ENCODE measurements around the gene HIP1R. TPM values are rescaled to one million over a fixed set of nuclear protein-coding genes. Genes with fewer than 3 reads are reported as not detected.

The HIP1R gene
- total and polyA plus RNA-seq, 5 donors = 25.0 to 48.7 (median 34.9) TPM

GRCh38 chr12:122878780-122879612 lies 43.7 kb downstream of the HIP1R start:
- WGBS = 78% methylated on average over 17 of the region's 17 CpGs
- Histone ChIP-seq H3K27ac (ENCODE audit: low read length) (no peak overlapping the region), H3K9me3 (ENCODE audit: control insufficient read depth, low read length) (no peaks in the 10 kb centered on the region), H3K27me3 (ENCODE audit: control insufficient read depth, insufficient read depth) (no peaks in the 10 kb centered on the region), H3K4me1 (ENCODE audit: control insufficient read depth, insufficient read depth, low read length) (peaks cover 28% of the 10 kb centered on the region), H3K4me3 (ENCODE audit: low read length) (no peak overlapping the region)
- intact Hi-C loops (cut with DNase I) = no loop called here
- ATAC-seq = no peak
- DNase-seq = no peak

- peak overlapping the region; percentile 55 for H3K27ac ChIP-seq (ENCODE audit: low read length)
- DNase-seq (no peak), ATAC-seq (peak in 1 of 2 donors; percentile 33)
- WGBS = 40% methylated on average over 10 of the region's 10 CpGs
- peaks cover 24% of the 10 kb centered on the region for H3K4me1 ChIP-seq (ENCODE audit: control insufficient read depth, insufficient read depth, low read length)
- no peak overlapping the region for H3K4me3 ChIP-seq (ENCODE audit: low read length)
- H3K9me3 ChIP-seq (ENCODE audit: control insufficient read depth, low read length) = no peaks in the 10 kb centered on the region
- intact Hi-C loops (cut with DNase I) = no loop called here
- no peaks in the 10 kb centered on the region for H3K27me3 ChIP-seq (ENCODE audit: control insufficient read depth, insufficient read depth)
Observed at GRCh38 chr12:122880155-122880667, 45.0 kb downstream of the HIP1R start.

- DNase-seq (no peak), ATAC-seq (peak; percentile 75 to 80)
- Histone ChIP-seq H3K9me3 (ENCODE audit: control insufficient read depth, low read length) (no peaks in the 10 kb centered on the region), H3K4me1 (ENCODE audit: control insufficient read depth, insufficient read depth, low read length) (peaks cover 23% of the 10 kb centered on the region), H3K27ac (ENCODE audit: low read length) (peak overlapping the region; percentile 55), H3K27me3 (ENCODE audit: control insufficient read depth, insufficient read depth) (no peaks in the 10 kb centered on the region), H3K4me3 (ENCODE audit: low read length) (no peak overlapping the region)
- intact Hi-C loops (cut with DNase I) = no loop called here
- WGBS = 33% methylated on average over 8 of the region's 8 CpGs
Observed at GRCh38 chr12:122880668-122881067, 45.4 kb downstream of the HIP1R start.

DNA sequence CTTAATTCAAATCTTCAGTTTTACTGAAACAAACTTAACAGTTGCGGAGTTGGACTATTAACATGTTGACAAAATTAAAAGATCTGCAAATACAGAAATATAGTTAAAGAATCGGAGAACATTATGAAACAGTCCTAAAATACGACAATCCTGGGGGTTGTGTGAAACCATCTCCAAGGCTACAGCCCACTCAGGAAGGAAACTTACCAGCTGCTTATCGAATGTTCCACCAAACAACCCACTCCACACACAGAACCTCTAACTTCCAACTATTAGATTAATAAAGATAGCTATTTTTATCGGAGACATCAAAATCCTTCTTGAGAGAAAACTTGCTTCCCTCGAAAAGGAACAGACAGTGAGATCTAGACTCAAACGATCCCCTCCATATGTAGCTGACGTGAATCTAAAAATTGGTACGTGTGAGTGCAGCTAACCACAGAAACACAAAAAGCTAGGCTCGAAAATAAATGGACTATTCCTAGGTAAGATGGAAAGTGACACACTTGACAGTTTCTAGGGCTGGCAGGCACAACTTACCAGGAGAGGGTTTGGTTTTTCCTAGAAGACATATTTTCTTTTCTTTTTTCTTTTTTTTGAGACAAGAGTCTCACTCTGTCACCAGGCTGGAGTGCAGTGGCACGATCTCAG lies 47.8 kb downstream of the HIP1R start:
- Histone ChIP-seq H3K27ac (ENCODE audit: low read length) (no peak overlapping the region), H3K9me3 (ENCODE audit: control insufficient read depth, low read length) (no peaks in the 10 kb centered on the region), H3K27me3 (ENCODE audit: control insufficient read depth, insufficient read depth) (no peaks in the 10 kb centered on the region), H3K4me1 (ENCODE audit: control insufficient read depth, insufficient read depth, low read length) (peaks cover 27% of the 10 kb centered on the region), H3K4me3 (ENCODE audit: low read length) (no peak overlapping the region)
- DNase-seq (no peak), ATAC-seq (no peak)
- intact Hi-C loops (cut with DNase I) = no loop called here
- 66% methylated on average over 11 of the region's 11 CpGs for WGBS

DNA sequence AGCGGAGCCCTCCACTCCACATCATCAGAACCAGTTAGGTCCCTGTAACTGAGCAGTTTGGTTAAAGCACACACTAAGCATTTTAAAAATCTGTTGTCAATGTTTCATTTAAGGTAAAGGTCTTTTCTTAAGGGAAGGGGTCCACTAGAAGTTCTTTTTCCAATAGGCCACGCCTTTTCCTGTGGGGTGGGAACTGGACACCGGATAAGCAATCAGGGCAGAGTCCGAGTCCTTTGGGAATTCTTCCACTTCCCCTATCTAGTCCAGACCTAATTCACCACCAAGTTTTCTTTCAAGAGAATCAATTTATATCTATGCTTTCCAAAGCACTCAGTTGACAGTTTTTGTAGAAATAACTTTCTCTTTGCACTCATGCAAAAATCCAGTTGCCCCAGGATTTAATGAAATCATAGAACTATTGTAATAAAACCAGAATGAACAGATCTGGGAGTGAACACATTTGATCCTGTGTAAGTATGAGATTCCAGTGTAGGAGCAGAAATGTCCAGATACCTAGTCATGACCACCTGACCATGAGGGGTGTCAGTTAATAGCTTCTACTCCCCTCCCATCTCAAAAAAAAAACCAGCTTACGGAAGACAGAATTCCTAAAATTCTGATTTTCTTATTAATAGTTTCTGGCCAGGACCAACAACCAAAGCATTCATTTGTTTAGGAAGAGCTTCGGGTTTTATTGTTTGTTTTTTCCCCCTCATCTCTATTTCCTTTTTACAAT lies 49.0 kb downstream of the HIP1R start:
- Histone ChIP-seq H3K27ac (ENCODE audit: low read length) (peak overlapping the region; percentile 1), H3K4me1 (ENCODE audit: control insufficient read depth, insufficient read depth, low read length) (peaks cover 30% of the 10 kb centered on the region)
- 56% methylated on average over 6 of the region's 6 CpGs for WGBS

GRCh38 chr12:122884860-122885259 lies 49.6 kb downstream of the HIP1R start:
- peaks cover 25% of the 10 kb centered on the region for H3K4me1 ChIP-seq (ENCODE audit: control insufficient read depth, insufficient read depth, low read length)

More for the DNA sequence above, 49.0 kb downstream of the HIP1R start:
- Histone ChIP-seq H3K4me3 (ENCODE audit: low read length) (no peak overlapping the region), H3K27me3 (ENCODE audit: control insufficient read depth, insufficient read depth) (no peaks in the 10 kb centered on the region), H3K9me3 (ENCODE audit: control insufficient read depth, low read length) (no peaks in the 10 kb centered on the region)
- intact Hi-C loops (cut with DNase I) = no loop called here
- DNase-seq (no peak), ATAC-seq (no peak)

GRCh38 chr12:122886161-122886560 lies 50.9 kb downstream of the HIP1R start:
- H3K4me3 ChIP-seq (ENCODE audit: low read length) = no peak overlapping the region
- ATAC-seq (no peak), DNase-seq (no peak)
- no peaks in the 10 kb centered on the region for H3K27me3 ChIP-seq (ENCODE audit: control insufficient read depth, insufficient read depth)
- intact Hi-C loops (cut with DNase I) = no loop called here
- WGBS = 88% methylated on average over 8 of the region's 8 CpGs
- peaks cover 16% of the 10 kb centered on the region for H3K4me1 ChIP-seq (ENCODE audit: control insufficient read depth, insufficient read depth, low read length)
- H3K9me3 ChIP-seq (ENCODE audit: control insufficient read depth, low read length) = no peaks in the 10 kb centered on the region
- no peak overlapping the region for H3K27ac ChIP-seq (ENCODE audit: low read length)

More at GRCh38 chr12:122884860-122885259, 49.6 kb downstream of the HIP1R start:
- intact Hi-C loops (cut with DNase I) = no loop called here
- no peak for ATAC-seq
- 58% methylated on average over 4 of the region's 4 CpGs for WGBS
- H3K4me3 ChIP-seq (ENCODE audit: low read length) = no peak overlapping the region
- H3K27me3 ChIP-seq (ENCODE audit: control insufficient read depth, insufficient read depth) = no peaks in the 10 kb centered on the region
- H3K9me3 ChIP-seq (ENCODE audit: control insufficient read depth, low read length) = no peaks in the 10 kb centered on the region
- H3K27ac ChIP-seq (ENCODE audit: low read length) = no peak overlapping the region
- no peak for DNase-seq

DNA sequence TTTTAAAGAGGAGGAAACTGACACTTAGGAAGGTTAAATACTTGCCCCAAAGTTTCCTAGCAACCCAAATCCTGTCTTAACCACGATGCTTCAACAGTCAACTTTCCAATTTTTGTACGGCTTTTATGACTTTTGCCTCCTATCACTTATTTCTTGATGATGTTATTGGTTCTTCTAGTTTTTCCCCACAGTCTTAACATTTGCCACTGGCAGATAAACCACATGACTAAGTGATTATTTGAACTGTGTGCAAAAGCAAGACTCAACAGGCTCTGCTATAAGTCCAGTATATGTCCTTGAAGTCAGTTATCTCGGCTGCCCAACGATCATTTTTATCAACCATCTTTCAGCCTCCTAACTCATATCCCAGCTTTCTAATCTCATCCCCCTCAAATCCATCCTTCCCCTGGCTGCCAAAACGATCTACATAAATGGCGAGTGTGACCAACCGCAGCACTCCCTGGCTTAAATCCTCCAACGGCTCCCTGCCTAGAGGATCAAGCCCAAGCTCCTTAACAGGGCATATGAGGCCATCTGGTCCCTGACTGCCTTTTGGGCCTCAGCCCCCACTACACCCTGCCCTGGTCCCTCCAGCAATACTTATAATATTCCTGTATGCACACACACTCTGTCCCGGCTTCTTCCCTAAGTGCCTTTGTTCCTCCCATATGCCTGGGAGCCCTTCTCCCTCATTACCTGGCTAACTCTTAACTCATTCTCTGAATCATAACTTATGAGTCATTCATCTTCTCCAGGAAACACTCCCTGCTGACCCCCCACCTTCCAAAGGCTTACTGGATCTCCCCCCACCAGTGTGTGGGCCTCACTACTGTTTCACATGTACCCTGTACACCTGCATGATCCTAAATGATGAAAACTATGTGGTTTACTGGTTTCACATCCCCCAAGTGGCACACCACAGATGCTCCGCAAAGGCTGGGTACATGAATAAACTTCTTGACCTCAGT lies 51.9 kb downstream of the HIP1R start:
- H3K27me3 ChIP-seq (ENCODE audit: control insufficient read depth, insufficient read depth) = no peaks in the 10 kb centered on the region
- ATAC-seq = peak in 1 of 2 donors; percentile 6
- no peak overlapping the region for H3K4me3 ChIP-seq (ENCODE audit: low read length)
- 51% methylated on average over 10 of the region's 10 CpGs for WGBS
- peak overlapping the region; percentile 39 for H3K27ac ChIP-seq (ENCODE audit: low read length)
- H3K4me1 ChIP-seq (ENCODE audit: control insufficient read depth, insufficient read depth, low read length) = peaks cover 13% of the 10 kb centered on the region
- intact Hi-C loops (cut with DNase I) = no loop called here
- DNase-seq = no peak
- no peaks in the 10 kb centered on the region for H3K9me3 ChIP-seq (ENCODE audit: control insufficient read depth, low read length)

DNA sequence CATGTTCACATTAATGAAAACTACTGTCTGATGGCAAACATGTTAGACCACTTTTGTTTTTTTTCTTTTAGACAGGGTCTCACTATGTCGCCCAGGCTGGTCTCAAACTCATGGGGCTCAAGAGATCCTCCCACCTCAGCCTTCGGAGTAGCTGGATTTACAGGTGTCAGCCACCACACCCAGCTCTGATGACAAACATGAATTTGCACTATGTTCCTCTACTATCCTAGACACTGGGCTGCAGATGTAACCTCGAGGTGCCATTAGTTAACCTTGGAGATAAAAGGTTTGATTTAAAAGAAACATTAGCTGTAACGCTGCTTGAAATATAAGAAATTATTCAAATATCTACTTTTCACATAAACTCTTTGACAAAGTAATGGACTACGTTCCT lies 52.6 kb downstream of the HIP1R start:
- Histone ChIP-seq H3K27ac (ENCODE audit: low read length) (no peak overlapping the region), H3K9me3 (ENCODE audit: control insufficient read depth, low read length) (no peaks in the 10 kb centered on the region), H3K4me3 (ENCODE audit: low read length) (no peak overlapping the region), H3K27me3 (ENCODE audit: control insufficient read depth, insufficient read depth) (no peaks in the 10 kb centered on the region), H3K4me1 (ENCODE audit: control insufficient read depth, insufficient read depth, low read length) (peaks cover 13% of the 10 kb centered on the region)
- intact Hi-C loops (cut with DNase I) = no loop called here
- ATAC-seq (no peak), DNase-seq (no peak)
- WGBS = 80% methylated on average over 5 of the region's 5 CpGs

GRCh38 chr12:122888232-122888752 lies 53.0 kb downstream of the HIP1R start:
- WGBS = 23% methylated on average over 12 of the region's 12 CpGs
- no peaks in the 10 kb centered on the region for H3K27me3 ChIP-seq (ENCODE audit: control insufficient read depth, insufficient read depth)
- DNase-seq (peak in 2 of 3 donors; percentile 61 to 62), ATAC-seq (peak; percentile 70 to 81)
- H3K27ac ChIP-seq (ENCODE audit: low read length) = peak overlapping the region; percentile 97
- H3K9me3 ChIP-seq (ENCODE audit: control insufficient read depth, low read length) = no peaks in the 10 kb centered on the region
- intact Hi-C loops (cut with DNase I) = no loop called here
- peaks cover 13% of the 10 kb centered on the region for H3K4me1 ChIP-seq (ENCODE audit: control insufficient read depth, insufficient read depth, low read length)
- H3K4me3 ChIP-seq (ENCODE audit: low read length) = no peak overlapping the region
